ENCODE measurements around the gene TOE1. TPM values are rescaled to one million over a fixed set of nuclear protein-coding genes. Genes with fewer than 3 reads are reported as not detected.

Gene TOE1
- total RNA-seq, 4 donors from 2014 or later: 5.4 to 7.7 (median 6.9) TPM

- TF ChIP-seq CTCF (IDR thresholded peaks at IDR 0.05; ENCODE audit: low read depth): no peak
Measured at GRCh38 chr1:45335855-45336324, 4.1 kb upstream of the TOE1 start.

- no peak for TF ChIP-seq CTCF (IDR thresholded peaks at IDR 0.05; ENCODE audit: low read depth)
Measured at GRCh38 chr1:45337630-45338325, 2.2 kb upstream of the TOE1 start.

- TF ChIP-seq CTCF (IDR thresholded peaks at IDR 0.05; ENCODE audit: low read depth): no peak
Measured at GRCh38 chr1:45340816-45341466, 971 bp downstream of the TOE1 start.

GRCh38 chr1:45344499-45344898 lies 4.5 kb downstream of the TOE1 start:
- TF ChIP-seq CTCF (IDR thresholded peaks at IDR 0.05; ENCODE audit: low read depth): no peak

- no peak for TF ChIP-seq CTCF (IDR thresholded peaks at IDR 0.05; ENCODE audit: low read depth)
Measured at GRCh38 chr1:45345014-45345413, 5.0 kb downstream of the TOE1 start.

GRCh38 chr1:45346473-45346872 lies 6.5 kb downstream of the TOE1 start:
- no peak for TF ChIP-seq CTCF (IDR thresholded peaks at IDR 0.05; ENCODE audit: low read depth)

- TF ChIP-seq CTCF (IDR thresholded peaks at IDR 0.05; ENCODE audit: low read depth): no peak
Measured at GRCh38 chr1:45348020-45348419, 8.1 kb downstream of the TOE1 start.
